Kidney epithelial cell (primary cell): ENCODE measurements around the gene VAMP3. TPM values are rescaled to one million over a fixed set of nuclear protein-coding genes. Genes with fewer than 3 reads are reported as not detected.
A peak's percentile ranks its signal among the peaks of the same experiment; 100 is the strongest.

ENCODE experiments used
- DNase-seq: peaks from one replicate; pipeline ENCODE4 v3.0.0-alpha.2; 2010; ENCODE audit warnings: low read depth
- H3K27me3 ChIP-seq: 2 replicates; pipeline ENCODE4 v1.6.0; 2011; ENCODE audit warnings: low read length; ENCODE audit not compliant: control insufficient read depth, insufficient read depth
- H3K36me3 ChIP-seq: 2 replicates; pipeline ENCODE4 v1.5.1; 2011; ENCODE audit warnings: low read length; ENCODE audit not compliant: control insufficient read depth, insufficient read depth
- H3K4me3 ChIP-seq: 2 replicates; pipeline ENCODE4 v1.5.1; 2011; ENCODE audit warnings: low read depth, mild to moderate bottlenecking, control low read depth, low read length
- total RNA-seq: library from RNA; depleted of rRNA; stranded (reverse); fragments of >200 nt; gene quantifications from 2 replicates; pipeline ENCODE4 v1.2.3, GENCODE V29; 2015
- TF ChIP-seq, protein P1 (sequence below): IDR thresholded peaks from 2 replicates; pipeline ENCODE4 v1.5.1; 2011; ENCODE audit warnings: mild to moderate bottlenecking, moderate library complexity, low read length, control low read depth, inconsistent platforms; ENCODE audit not compliant: insufficient read depth, poor library complexity, severe bottlenecking

Gene VAMP3
- total RNA-seq, 1 donor from 2014 or later = 133 TPM

DNA sequence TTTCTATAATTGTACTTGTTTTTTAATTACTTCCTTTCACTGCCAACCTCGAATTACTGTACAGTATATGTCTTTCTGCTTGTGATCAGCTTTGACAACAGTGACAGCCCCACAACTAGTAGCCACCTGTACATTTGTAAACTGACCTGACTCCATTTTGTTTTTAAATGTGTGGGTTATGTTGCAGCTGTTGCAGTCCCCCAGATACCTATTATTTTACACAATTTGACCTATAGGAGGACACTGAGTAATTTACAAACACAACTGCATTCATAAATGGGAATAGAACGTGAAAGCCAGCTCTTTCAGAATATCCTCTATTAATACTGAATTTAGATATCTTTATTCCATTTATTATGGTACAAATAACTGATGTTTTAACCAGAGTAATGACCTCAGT lies 2.5 kb upstream of the VAMP3 start:
- H3K4me3 ChIP-seq = no peak overlapping the region
- DNase-seq = no peak
- H3K27me3 ChIP-seq = no peaks in the 10 kb centered on the region
- TF ChIP-seq, protein P1, sequence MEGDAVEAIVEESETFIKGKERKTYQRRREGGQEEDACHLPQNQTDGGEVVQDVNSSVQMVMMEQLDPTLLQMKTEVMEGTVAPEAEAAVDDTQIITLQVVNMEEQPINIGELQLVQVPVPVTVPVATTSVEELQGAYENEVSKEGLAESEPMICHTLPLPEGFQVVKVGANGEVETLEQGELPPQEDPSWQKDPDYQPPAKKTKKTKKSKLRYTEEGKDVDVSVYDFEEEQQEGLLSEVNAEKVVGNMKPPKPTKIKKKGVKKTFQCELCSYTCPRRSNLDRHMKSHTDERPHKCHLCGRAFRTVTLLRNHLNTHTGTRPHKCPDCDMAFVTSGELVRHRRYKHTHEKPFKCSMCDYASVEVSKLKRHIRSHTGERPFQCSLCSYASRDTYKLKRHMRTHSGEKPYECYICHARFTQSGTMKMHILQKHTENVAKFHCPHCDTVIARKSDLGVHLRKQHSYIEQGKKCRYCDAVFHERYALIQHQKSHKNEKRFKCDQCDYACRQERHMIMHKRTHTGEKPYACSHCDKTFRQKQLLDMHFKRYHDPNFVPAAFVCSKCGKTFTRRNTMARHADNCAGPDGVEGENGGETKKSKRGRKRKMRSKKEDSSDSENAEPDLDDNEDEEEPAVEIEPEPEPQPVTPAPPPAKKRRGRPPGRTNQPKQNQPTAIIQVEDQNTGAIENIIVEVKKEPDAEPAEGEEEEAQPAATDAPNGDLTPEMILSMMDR = no peak
- no peaks in the 10 kb centered on the region for H3K36me3 ChIP-seq

DNA sequence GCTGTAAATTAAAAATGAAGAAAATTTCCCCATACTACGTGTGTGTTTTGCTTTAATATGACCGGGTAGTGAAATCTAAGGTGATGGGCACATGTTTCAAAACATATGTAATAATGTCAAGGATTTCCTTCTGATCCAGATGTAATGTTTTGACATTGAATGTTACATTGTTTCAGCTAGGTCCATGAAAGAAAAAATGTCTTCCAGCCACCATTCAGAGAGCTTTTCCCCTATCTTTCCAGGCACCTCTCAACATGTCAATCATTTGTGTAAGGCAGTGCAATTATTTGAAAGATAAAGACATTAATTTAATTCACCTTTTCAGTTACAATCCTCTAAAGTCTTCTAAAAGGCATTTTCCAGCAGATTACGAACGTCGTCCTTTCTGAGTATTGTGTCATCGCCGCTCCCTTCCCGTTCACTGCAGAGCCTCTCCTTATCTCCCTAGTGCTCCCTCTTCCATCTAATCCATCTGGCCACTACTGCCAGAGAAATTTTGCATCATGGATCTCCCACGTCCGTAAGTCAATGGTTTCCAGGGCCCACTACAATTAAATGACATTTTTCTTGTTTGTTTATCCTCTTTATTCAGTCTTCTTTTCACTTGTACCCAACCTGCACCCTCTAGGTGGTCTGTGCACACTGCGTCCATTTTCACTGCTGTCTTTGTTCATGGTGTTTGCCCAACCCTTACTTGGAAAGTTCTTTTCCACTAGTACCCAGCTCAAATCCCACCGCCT lies 1.3 kb upstream of the VAMP3 start:
- H3K4me3 ChIP-seq = no peak overlapping the region

DNA sequence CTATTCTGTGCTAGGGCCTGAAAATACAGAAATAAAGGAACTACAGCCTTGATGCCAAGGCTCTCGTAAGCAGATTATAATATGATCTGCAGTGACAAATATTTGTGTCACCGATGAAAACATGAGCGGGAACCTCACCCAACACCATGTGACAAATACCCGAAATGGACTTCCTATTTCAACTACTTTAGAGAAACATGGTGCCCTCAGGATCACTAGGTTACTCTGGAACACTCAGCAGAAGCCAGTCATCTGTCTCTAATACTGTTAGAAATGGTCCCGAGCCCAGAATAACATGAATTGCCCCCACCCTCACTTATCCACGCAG lies 463 bp upstream of the VAMP3 start:
- TF ChIP-seq, protein P1 = no peak
- DNase-seq = no peak

More for the DNA sequence above, 1.3 kb upstream of the VAMP3 start:
- H3K36me3 ChIP-seq = no peaks in the 10 kb centered on the region
- DNase-seq = no peak
- TF ChIP-seq, protein P1 = no peak
- H3K27me3 ChIP-seq = no peaks in the 10 kb centered on the region

DNA sequence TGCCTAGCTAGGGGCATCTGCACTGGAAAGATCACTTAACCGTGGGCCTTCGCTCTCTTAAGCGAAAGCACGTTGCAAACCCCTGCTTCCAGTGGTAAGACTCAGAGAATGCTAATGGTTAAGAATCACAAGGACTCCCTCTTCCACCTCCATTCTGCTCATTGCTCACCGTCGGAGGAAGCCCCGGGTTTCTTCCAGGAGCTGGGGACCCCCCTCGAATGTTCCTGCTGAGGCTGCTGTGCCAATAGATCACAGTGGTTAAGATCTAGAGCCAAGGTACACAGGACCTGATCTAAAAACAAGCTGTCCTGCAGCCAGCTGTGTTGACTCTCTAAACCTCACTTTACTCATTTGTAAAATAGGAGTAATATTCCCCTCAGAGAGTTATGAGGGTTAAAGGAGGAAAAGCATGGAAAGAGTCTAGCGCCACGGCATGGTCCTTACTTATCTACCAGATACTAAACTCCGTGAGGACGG lies 765 bp downstream of the VAMP3 start:
- peak overlapping the region; percentile 96 for H3K4me3 ChIP-seq
- no peaks in the 10 kb centered on the region for H3K27me3 ChIP-seq
- DNase-seq = no peak
- TF ChIP-seq, protein P1 = no peak
- H3K36me3 ChIP-seq = no peaks in the 10 kb centered on the region

More for the DNA sequence above, 463 bp upstream of the VAMP3 start:
- Histone ChIP-seq H3K36me3 (no peaks in the 10 kb centered on the region), H3K27me3 (no peaks in the 10 kb centered on the region), H3K4me3 (peak overlapping the region; percentile 96)

DNA sequence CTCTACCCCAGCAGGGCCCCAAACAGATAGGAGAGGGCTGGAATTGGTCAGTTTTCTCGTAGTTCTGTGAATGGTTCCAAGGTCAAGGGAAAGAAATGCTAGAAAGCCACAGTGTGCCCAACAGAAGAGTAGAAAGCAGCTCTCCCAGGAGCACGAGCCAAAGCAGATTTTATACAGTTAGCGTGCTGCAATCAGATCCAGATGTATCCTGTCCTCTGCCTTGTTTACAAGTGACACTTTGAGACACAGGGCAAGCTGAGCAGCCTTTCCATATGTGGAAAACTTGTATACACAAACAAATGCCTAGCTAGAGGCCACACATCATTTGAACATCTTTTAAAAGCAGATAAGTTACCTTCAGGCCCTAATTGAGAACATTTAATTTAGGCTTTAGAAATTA lies 6.5 kb downstream of the VAMP3 start:
- Histone ChIP-seq H3K27me3 (no peaks in the 10 kb centered on the region), H3K36me3 (no peaks in the 10 kb centered on the region), H3K4me3 (no peak overlapping the region)
- no peak for DNase-seq
- TF ChIP-seq, protein P1 = no peak

DNA sequence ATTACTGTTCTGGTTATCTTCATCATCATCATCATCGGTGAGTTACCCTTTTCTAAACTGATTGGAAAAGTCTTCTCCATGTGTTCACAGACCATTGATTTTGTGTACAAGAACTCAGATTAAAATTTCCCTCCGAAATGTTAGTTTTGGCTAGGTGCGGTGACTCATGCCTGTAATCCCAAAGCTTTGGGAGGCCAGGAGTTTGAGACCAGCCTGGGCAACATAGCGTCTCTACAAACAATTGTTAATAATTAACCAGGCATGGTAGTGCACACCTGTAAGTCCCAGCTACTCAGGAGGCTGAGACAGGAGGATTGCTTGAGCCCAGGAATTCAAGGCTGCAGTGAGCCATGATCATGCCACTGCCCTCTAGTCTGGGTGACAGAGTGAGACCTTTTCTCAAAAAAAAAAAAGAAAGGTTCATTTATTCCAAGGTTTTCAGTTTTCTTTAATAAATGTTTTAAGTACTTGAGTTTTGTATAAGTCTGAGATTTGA lies 7.1 kb downstream of the VAMP3 start:
- TF ChIP-seq, protein P1 = no peak
- DNase-seq = no peak
- Histone ChIP-seq H3K27me3 (no peaks in the 10 kb centered on the region), H3K4me3 (no peak overlapping the region), H3K36me3 (no peaks in the 10 kb centered on the region)
